Liver (tissue), 9 donors: Measurements from ENCODE around the gene ATP11A. TPM values are rescaled to one million over a fixed set of nuclear protein-coding genes. Genes with fewer than 3 reads are reported as not detected.

Source experiments
- DNase-seq: peaks from one replicate; pipeline ENCODE4 v3.0.0-alpha.2; 2017; ENCODE audit warnings: low spot score
- H3K27ac ChIP-seq, 2 donors: one replicate each; pipeline ENCODE4 v1.7.0; 2013; ENCODE audit warnings: inconsistent platforms in 2 of 2, low read length in 2 of 2, control low read depth in 1 of 2, low read depth in 1 of 2, mild to moderate bottlenecking in 1 of 2
- H3K27me3 ChIP-seq, 4 donors: one replicate each; pipeline versions ENCODE4 v1.6.1 to v1.7.0; 2013; ENCODE audit warnings: low read length in 3 of 4, inconsistent platforms in 1 of 4, mild to moderate bottlenecking in 1 of 4, moderate library complexity in 1 of 4; ENCODE audit not compliant: control insufficient read depth in 4 of 4, insufficient read depth in 4 of 4
- H3K36me3 ChIP-seq, 4 donors: one replicate each; pipeline versions ENCODE4 v1.6.1 to v1.7.0; 2013; ENCODE audit warnings: low read length in 3 of 4, mild to moderate bottlenecking in 3 of 4, low read depth in 1 of 4, moderate library complexity in 1 of 4; ENCODE audit not compliant: control insufficient read depth in 4 of 4, insufficient read depth in 3 of 4
- H3K4me1 ChIP-seq, 4 donors: one replicate each; pipeline versions ENCODE4 v1.6.1 to v1.7.0; 2013; ENCODE audit warnings: low read length in 3 of 4, mild to moderate bottlenecking in 3 of 4, moderate library complexity in 1 of 4; ENCODE audit not compliant: control insufficient read depth in 4 of 4, insufficient read depth in 4 of 4
- H3K4me3 ChIP-seq, 3 donors: one replicate each; pipeline versions ENCODE4 v1.6.1 to v1.7.0; 2013; ENCODE audit warnings: low read length in 3 of 3, control low read depth in 1 of 3, low read depth in 1 of 3, mild to moderate bottlenecking in 1 of 3
- H3K9ac ChIP-seq, 2 donors: one replicate each; pipeline ENCODE4 v1.7.0; 2013; ENCODE audit warnings: low read length in 2 of 2, mild to moderate bottlenecking in 2 of 2, moderate library complexity in 2 of 2, control low read depth in 1 of 2, low read depth in 1 of 2
- H3K9me3 ChIP-seq, 4 donors: one replicate each; pipeline versions ENCODE4 v1.6.1 to v1.7.0; 2013; ENCODE audit warnings: low read length in 3 of 4; ENCODE audit not compliant: control insufficient read depth in 4 of 4
- CTCF ChIP-seq: fragments of 150-350 bp; IDR thresholded peaks from 2 replicates; pipeline ENCODE4 v1.5.1; 2017; ENCODE audit warnings: improper control_type of control experiment, low read depth, low read length; ENCODE audit not compliant: missing input control
- EGR1 ChIP-seq, 2 donors: IDR thresholded peaks; 2 replicates each; pipeline ENCODE4 v1.6.1; 2016 to 2018; ENCODE audit warnings: antibody characterized with exemption in 2 of 2, low read depth in 2 of 2
- FOXA1 ChIP-seq: IDR thresholded peaks from 2 replicates; pipeline ENCODE4 v1.6.1; 2016; ENCODE audit warnings: antibody characterized with exemption
- FOXA2 ChIP-seq: IDR thresholded peaks from 2 replicates; pipeline ENCODE4 v1.6.1; 2016; ENCODE audit warnings: antibody characterized with exemption
- GABPA ChIP-seq, 2 donors: IDR thresholded peaks in 1 of 2; conservative IDR thresholded peaks in 1 of 2; 2 replicates each; pipeline ENCODE4 v1.6.1; 2016; ENCODE audit warnings: antibody characterized with exemption in 2 of 2, mild to moderate bottlenecking in 1 of 2, moderate library complexity in 1 of 2
- HNF4G ChIP-seq: IDR thresholded peaks from 2 replicates; pipeline ENCODE4 v1.6.1; 2016; ENCODE audit warnings: antibody characterized with exemption
- JUND ChIP-seq, 2 donors: IDR thresholded peaks; 2 replicates each; pipeline ENCODE4 v1.6.1; 2016; ENCODE audit warnings: antibody characterized with exemption in 2 of 2
- MAX ChIP-seq: IDR thresholded peaks from 2 replicates; pipeline ENCODE4 v1.6.1; 2016; ENCODE audit warnings: antibody characterized with exemption
- RAD21 ChIP-seq, 2 donors: IDR thresholded peaks; 2 replicates each; pipeline ENCODE4 v1.6.1; 2016; ENCODE audit warnings: antibody characterized with exemption in 2 of 2, mild to moderate bottlenecking in 2 of 2
- SP1 ChIP-seq: IDR thresholded peaks from 2 replicates; pipeline ENCODE4 v1.6.1; 2018; ENCODE audit warnings: antibody characterized with exemption, mild to moderate bottlenecking
- TAF1 ChIP-seq: conservative IDR thresholded peaks from 2 replicates; pipeline ENCODE4 v1.6.1; 2016; ENCODE audit warnings: antibody characterized with exemption, mild to moderate bottlenecking
- YY1 ChIP-seq: IDR thresholded peaks from 2 replicates; pipeline ENCODE4 v1.6.1; 2016; ENCODE audit warnings: antibody characterized with exemption, mild to moderate bottlenecking
- WGBS: extraction: QIAGEN DNeasy Blood & Tissue Kit; methylation state at CpG from one replicate; pipeline ENCODE4 v1.1.7; 2013; 5-methylcytosine and 5-hydroxymethylcytosine counted together
- polyA plus RNA-seq, 2 donors: library from polyadenylated mRNA; stranded (reverse) in 1 of 2; unstranded in 1 of 2; fragments of 200-250 nt in 1 of 2; fragments of >200 nt in 1 of 2; fragmentation: Nextera tagmentation in 1 of 2; extraction: Ambion mirVana in 1 of 2; gene quantifications; one replicate each; pipeline versions ENCODE4 v1.2.1 to v1.2.3, GENCODE V29; 2013 to 2015
- total RNA-seq, 2 donors: library from RNA; depleted of rRNA; stranded (reverse); fragments of >200 nt; gene quantifications; one replicate each; pipeline ENCODE4 v1.2.3, GENCODE V29; 2014
- TF ChIP-seq, protein P1 (sequence below): IDR thresholded peaks from 2 replicates; pipeline ENCODE4 v1.6.1; 2016; ENCODE audit warnings: antibody characterized with exemption
- TF ChIP-seq, protein P2 (sequence below): IDR thresholded peaks from 2 replicates; pipeline ENCODE4 v1.6.1; 2016; ENCODE audit warnings: antibody characterized with exemption, mild to moderate bottlenecking
- TF ChIP-seq, protein P3 (sequence below): IDR thresholded peaks from 2 replicates; pipeline ENCODE4 v1.6.1; 2016; ENCODE audit warnings: antibody characterized with exemption
- donor health status: healthy.
- donor health status: healthy.
- donor health status: healthy.
- donor health status: healthy.
- donor health status: healthy.

The ATP11A gene
- total and polyA plus RNA-seq, 4 donors: 8.7 to 27.9 (median 13.8) TPM

GRCh38 chr13:112833551-112834257 lies 143.9 kb downstream of the ATP11A start:
- H3K9me3 ChIP-seq: no peaks in the 10 kb centered on the region

GRCh38 chr13:112835344-112835743 lies 145.5 kb downstream of the ATP11A start:
- TF ChIP-seq TAF1: no peak
- TF ChIP-seq, protein P1, sequence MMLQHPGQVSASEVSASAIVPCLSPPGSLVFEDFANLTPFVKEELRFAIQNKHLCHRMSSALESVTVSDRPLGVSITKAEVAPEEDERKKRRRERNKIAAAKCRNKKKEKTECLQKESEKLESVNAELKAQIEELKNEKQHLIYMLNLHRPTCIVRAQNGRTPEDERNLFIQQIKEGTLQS: no peak
- TF ChIP-seq CTCF: no peak
- TF ChIP-seq HNF4G: no peak
- 94% methylated on average over 16 of the region's 16 CpGs for WGBS
- H3K4me1 ChIP-seq: no peaks in the 10 kb centered on the region
- no peak overlapping the region for H3K4me3 ChIP-seq
- H3K27ac ChIP-seq: no peak overlapping the region
- no peaks in the 10 kb centered on the region for H3K9me3 ChIP-seq
- DNase-seq: no peak
- H3K9ac ChIP-seq: no peak overlapping the region
- no peaks in the 10 kb centered on the region for H3K27me3 ChIP-seq
- peaks cover 13 to 83% (median 45%) of the 10 kb centered on the region in 4 donors for H3K36me3 ChIP-seq

More at GRCh38 chr13:112833551-112834257, 143.9 kb downstream of the ATP11A start:
- no peak overlapping the region for H3K4me3 ChIP-seq
- peaks cover 10 to 80% (median 42%) of the 10 kb centered on the region in 4 donors for H3K36me3 ChIP-seq
- H3K4me1 ChIP-seq: no peaks in the 10 kb centered on the region
- H3K27ac ChIP-seq: no peak overlapping the region
- no peak for DNase-seq
- TF ChIP-seq FOXA1 (no peak), MAX (no peak), YY1 (no peak)
- no peak overlapping the region for H3K9ac ChIP-seq
- WGBS: 96% methylated on average over 25 of the region's 25 CpGs
- H3K27me3 ChIP-seq: no peaks in the 10 kb centered on the region

DNA sequence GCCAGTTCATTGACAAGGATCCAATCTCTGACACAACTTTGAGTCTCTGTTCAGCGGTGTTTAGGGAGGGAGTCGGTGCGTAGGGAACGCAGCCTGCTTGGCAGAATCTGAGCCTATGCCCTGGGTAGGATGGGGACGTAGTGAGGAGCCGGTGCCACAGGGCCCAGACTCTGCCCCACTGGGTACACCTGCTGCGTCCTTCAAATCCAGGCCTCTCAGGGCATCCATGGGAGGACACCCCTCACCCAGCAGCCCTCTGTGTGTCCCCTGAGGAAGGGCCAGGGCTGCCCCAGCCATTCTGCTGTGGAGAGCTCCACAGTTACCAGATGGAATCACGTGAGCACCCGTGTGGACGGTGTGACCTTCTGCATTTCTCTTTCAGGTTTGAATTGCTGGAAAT lies 146.0 kb downstream of the ATP11A start:
- Histone ChIP-seq H3K9ac (no peak overlapping the region), H3K27ac (no peak overlapping the region), H3K36me3 (peaks cover 13 to 83% (median 45%) of the 10 kb centered on the region in 4 donors), H3K9me3 (no peaks in the 10 kb centered on the region), H3K4me3 (no peak overlapping the region), H3K4me1 (no peaks in the 10 kb centered on the region), H3K27me3 (no peaks in the 10 kb centered on the region)
- 97% methylated on average over 10 of the region's 10 CpGs for WGBS
- DNase-seq: no peak
- no peak for TF ChIP-seq MAX
- no peak for TF ChIP-seq TAF1
- TF ChIP-seq FOXA1: no peak
- TF ChIP-seq CTCF: no peak
- TF ChIP-seq SP1: no peak
- no peak for TF ChIP-seq RAD21 (IDR thresholded peaks at IDR 0.05)
- TF ChIP-seq GABPA (IDR thresholded peaks at IDR 0.05 in 1 of 2, conservative IDR thresholded peaks at IDR 0.05 in 1 of 2): no peak
- TF ChIP-seq, protein P2, sequence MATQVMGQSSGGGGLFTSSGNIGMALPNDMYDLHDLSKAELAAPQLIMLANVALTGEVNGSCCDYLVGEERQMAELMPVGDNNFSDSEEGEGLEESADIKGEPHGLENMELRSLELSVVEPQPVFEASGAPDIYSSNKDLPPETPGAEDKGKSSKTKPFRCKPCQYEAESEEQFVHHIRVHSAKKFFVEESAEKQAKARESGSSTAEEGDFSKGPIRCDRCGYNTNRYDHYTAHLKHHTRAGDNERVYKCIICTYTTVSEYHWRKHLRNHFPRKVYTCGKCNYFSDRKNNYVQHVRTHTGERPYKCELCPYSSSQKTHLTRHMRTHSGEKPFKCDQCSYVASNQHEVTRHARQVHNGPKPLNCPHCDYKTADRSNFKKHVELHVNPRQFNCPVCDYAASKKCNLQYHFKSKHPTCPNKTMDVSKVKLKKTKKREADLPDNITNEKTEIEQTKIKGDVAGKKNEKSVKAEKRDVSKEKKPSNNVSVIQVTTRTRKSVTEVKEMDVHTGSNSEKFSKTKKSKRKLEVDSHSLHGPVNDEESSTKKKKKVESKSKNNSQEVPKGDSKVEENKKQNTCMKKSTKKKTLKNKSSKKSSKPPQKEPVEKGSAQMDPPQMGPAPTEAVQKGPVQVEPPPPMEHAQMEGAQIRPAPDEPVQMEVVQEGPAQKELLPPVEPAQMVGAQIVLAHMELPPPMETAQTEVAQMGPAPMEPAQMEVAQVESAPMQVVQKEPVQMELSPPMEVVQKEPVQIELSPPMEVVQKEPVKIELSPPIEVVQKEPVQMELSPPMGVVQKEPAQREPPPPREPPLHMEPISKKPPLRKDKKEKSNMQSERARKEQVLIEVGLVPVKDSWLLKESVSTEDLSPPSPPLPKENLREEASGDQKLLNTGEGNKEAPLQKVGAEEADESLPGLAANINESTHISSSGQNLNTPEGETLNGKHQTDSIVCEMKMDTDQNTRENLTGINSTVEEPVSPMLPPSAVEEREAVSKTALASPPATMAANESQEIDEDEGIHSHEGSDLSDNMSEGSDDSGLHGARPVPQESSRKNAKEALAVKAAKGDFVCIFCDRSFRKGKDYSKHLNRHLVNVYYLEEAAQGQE: no peak
- no peak for TF ChIP-seq YY1
- TF ChIP-seq, protein P1: no peak
- TF ChIP-seq, protein P3, sequence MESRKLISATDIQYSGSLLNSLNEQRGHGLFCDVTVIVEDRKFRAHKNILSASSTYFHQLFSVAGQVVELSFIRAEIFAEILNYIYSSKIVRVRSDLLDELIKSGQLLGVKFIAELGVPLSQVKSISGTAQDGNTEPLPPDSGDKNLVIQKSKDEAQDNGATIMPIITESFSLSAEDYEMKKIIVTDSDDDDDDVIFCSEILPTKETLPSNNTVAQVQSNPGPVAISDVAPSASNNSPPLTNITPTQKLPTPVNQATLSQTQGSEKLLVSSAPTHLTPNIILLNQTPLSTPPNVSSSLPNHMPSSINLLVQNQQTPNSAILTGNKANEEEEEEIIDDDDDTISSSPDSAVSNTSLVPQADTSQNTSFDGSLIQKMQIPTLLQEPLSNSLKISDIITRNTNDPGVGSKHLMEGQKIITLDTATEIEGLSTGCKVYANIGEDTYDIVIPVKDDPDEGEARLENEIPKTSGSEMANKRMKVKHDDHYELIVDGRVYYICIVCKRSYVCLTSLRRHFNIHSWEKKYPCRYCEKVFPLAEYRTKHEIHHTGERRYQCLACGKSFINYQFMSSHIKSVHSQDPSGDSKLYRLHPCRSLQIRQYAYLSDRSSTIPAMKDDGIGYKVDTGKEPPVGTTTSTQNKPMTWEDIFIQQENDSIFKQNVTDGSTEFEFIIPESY: no peak
- TF ChIP-seq FOXA2: no peak
- TF ChIP-seq EGR1 (IDR thresholded peaks at IDR 0.05; ENCODE audit: low read depth in 2 of 2): no peak
- no peak for TF ChIP-seq JUND (IDR thresholded peaks at IDR 0.05)
